HFF-Myc (cell line): ENCODE results near the gene TRAPPC10.

Experiments used
- DNase-seq: peaks from one replicate; pipeline ENCODE4 v3.0.0-alpha.2; 2011; ENCODE audit warnings: low read depth; ENCODE audit errors: extremely low read depth
- H3K4me3 ChIP-seq: replicated peaks from 2 replicates; pipeline ENCODE4 v1.5.1; 2011; ENCODE audit warnings: low read depth, mild to moderate bottlenecking, control low read depth, low read length
- TF ChIP-seq, protein P1 (sequence below): IDR thresholded peaks from 2 replicates; pipeline ENCODE4 v1.5.1; 2012; ENCODE audit warnings: mild to moderate bottlenecking, low read depth, low read length, control low read depth; ENCODE audit errors: missing control alignments

The TRAPPC10 gene

DNA sequence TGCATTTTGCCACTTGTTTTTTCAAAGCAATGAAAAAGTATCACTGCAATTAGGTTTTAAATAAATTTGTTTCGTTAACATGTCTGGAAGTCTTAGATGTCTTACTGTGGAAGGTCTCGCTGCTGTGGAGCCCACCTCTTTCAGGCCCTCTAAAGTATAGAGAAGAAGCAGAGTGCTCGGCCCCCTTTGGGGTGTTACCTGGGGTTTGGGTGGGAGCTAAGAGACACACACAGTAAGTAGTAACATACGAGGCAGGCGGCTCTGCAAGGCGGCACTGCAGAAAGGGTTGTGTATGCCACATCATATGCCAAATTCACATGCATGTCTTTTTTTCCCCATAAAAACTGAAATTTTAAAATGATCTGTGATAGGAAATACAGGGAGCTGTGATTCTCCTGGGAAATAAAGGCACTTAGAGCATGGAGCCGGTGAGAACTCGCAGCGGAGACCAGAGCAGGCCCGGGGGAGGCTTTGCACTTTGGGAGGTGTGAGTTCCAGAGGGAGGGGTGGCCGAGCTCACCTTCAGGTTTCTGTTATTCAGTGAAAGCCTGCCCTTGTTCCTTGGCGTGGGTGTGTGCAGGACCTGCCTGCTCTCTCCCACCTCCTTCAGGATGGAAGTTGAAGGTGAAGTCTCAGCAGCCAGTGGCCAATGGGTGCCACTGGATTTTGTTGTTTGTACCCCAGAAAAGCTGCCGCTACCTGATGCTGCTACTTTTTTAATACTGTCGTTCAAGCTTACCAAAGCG is 59.4 kb downstream of the TRAPPC10 start:
- TF ChIP-seq, protein P1, sequence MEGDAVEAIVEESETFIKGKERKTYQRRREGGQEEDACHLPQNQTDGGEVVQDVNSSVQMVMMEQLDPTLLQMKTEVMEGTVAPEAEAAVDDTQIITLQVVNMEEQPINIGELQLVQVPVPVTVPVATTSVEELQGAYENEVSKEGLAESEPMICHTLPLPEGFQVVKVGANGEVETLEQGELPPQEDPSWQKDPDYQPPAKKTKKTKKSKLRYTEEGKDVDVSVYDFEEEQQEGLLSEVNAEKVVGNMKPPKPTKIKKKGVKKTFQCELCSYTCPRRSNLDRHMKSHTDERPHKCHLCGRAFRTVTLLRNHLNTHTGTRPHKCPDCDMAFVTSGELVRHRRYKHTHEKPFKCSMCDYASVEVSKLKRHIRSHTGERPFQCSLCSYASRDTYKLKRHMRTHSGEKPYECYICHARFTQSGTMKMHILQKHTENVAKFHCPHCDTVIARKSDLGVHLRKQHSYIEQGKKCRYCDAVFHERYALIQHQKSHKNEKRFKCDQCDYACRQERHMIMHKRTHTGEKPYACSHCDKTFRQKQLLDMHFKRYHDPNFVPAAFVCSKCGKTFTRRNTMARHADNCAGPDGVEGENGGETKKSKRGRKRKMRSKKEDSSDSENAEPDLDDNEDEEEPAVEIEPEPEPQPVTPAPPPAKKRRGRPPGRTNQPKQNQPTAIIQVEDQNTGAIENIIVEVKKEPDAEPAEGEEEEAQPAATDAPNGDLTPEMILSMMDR = peak; percentile 7
- DNase-seq = no peak
- no peak overlapping the region for H3K4me3 ChIP-seq

DNA sequence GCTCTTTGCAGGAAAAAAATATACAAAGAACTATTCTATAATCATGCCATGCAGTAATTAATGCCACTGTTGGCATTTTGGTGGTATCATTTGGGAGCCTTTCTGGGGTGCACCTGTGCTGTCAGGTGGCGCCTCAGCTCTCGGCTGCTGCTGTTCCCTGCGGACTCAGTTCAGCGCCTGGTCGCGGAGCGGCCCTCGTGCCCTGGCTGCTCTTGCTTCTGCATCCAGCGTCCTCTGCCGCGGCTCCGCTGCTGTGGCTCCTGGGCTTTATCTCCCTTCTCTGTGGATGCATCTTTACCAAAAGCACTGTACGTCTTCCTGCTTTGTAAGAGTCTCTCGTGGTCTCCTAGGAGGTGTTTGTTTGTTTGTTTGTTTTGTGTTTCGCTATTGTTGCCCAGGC is 60.0 kb downstream of the TRAPPC10 start:
- no peak overlapping the region for H3K4me3 ChIP-seq
- TF ChIP-seq, protein P1 = no peak
- no peak for DNase-seq

DNA sequence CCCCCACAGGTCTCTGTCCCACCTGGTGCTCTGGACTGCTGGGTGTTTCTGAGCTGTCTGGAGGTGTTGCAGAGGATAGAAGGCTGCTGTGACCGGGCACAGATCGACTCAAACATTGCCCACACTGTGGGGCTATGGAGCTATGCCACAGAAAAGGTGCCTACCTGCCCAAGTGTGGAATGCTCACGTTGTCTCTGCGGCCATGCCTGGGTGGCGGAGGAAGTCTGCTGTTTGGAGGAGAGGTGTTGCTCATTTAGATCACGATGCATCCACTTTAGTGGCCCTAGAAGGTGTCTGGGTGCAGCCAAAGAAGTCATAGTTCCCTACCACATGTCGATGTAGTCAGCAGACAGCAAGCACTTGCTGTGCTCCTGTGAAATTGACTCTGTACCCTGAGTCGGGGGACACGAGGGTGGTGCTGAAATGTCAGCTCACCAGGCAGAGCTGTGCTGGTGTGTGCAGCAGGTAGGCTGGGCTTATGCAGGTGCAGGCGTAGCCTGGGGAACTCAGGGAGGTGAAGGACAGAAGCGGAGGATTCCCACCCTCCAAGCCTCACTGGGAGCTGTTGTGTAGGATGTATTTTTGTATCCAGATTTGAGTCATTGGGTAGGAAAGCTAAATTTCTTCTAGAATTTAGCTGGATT is 62.3 kb downstream of the TRAPPC10 start:
- TF ChIP-seq, protein P1 = no peak
- H3K4me3 ChIP-seq = no peak overlapping the region
- DNase-seq = no peak

- TF ChIP-seq, protein P1 = no peak
- H3K4me3 ChIP-seq = no peak overlapping the region
- DNase-seq = no peak
Observed at GRCh38 chr21:44076316-44076715, 64.2 kb downstream of the TRAPPC10 start.

- TF ChIP-seq, protein P1 = no peak
- no peak overlapping the region for H3K4me3 ChIP-seq
- DNase-seq = no peak
Observed at GRCh38 chr21:44078411-44078981, 66.4 kb downstream of the TRAPPC10 start.

DNA sequence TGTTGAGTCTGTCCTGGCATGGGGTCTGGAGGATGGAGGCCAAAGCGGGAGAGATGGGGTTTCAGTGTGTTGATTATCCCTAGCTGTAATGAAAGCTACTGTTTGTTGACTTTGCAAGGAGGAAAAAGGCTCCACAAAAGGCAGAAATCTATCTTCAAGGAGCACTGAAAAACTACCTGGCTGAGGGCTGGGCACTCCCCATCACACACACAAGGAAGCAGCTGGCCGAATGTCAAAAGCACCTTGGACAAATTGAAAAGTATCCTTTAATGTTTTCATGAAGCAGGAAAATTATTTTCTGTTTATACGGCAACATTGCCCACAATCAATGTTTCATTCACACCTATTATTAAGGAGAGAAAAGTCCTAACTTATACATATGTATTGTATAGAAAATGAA is 67.3 kb downstream of the TRAPPC10 start:
- DNase-seq = no peak
- TF ChIP-seq, protein P1 = no peak
- H3K4me3 ChIP-seq = no peak overlapping the region
